ENCODE results near the gene B3GNT7. TPM values are rescaled to one million over a fixed set of nuclear protein-coding genes. Genes with fewer than 3 reads are reported as not detected.

B3GNT7 gene
- total RNA-seq, 4 donors from 2014 or later = 2.6 to 3.3 (median 3.0) TPM

DNA sequence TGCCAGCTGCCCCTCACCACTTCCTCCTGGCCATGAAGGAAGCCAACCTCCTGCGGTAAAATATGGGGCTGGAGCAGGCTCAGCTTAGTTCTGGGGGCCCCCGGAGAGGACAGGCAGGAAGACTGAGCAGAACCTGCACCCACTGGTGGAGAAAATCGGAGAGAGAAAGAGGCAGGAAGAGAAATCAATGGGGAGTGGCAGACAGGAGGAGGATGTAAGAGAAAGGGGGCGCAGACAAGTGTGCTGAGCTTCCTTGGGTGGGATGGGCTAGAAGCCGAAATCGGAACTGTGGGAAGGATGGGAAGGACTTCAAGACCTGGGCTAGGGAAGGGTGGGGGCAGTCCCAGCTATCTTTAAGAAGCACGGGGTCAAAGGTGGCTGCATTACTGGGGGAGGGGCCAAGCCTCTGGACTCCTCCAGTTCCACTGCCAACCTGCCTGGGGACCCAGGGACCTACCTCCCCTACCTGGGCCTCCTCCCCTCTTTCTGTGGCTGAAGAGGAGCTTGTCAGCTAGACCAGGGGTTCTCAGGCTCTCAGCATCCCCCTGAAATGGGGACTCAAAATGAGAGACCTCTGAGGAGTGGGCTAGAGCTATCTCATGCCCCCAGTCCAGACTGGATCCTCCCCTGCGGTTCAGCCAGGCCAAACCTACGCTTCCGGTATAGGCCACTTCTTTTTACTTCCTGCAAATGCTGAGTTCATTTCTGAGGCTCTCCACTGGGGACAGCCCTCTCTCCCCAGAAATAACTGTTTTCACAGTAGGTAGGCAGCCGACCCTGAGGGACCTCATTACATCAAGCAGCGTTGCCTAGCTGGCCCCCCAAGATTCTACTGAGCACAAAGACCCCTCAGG, 33.6 kb upstream of the B3GNT7 start:
- 70 to 74% methylated on average over 12 of the region's 12 CpGs for WGBS, 2 donors
- TF ChIP-seq, protein P1, sequence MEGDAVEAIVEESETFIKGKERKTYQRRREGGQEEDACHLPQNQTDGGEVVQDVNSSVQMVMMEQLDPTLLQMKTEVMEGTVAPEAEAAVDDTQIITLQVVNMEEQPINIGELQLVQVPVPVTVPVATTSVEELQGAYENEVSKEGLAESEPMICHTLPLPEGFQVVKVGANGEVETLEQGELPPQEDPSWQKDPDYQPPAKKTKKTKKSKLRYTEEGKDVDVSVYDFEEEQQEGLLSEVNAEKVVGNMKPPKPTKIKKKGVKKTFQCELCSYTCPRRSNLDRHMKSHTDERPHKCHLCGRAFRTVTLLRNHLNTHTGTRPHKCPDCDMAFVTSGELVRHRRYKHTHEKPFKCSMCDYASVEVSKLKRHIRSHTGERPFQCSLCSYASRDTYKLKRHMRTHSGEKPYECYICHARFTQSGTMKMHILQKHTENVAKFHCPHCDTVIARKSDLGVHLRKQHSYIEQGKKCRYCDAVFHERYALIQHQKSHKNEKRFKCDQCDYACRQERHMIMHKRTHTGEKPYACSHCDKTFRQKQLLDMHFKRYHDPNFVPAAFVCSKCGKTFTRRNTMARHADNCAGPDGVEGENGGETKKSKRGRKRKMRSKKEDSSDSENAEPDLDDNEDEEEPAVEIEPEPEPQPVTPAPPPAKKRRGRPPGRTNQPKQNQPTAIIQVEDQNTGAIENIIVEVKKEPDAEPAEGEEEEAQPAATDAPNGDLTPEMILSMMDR (IDR thresholded peaks at IDR 0.05) = peak in 2 of 5 experiments; percentile 10 to 11
- no peak for TF ChIP-seq POLR2A (IDR thresholded peaks at IDR 0.05)
- no peak for DNase-seq (ENCODE audit: low spot score in 2 of 2)
- Histone ChIP-seq H3K4me1 (peaks cover 0 to 13% (median 1%) of the 10 kb centered on the region in 4 donors), H3K27ac (peak overlapping the region in 2 of 4 donors; percentile 36 to 53), H3K27me3 (no peaks in the 10 kb centered on the region), H3K9me3 (no peaks in the 10 kb centered on the region), H3K36me3 (peaks cover 0 to 33% (median 0%) of the 10 kb centered on the region in 3 donors), H3K4me3 (no peak overlapping the region)

DNA sequence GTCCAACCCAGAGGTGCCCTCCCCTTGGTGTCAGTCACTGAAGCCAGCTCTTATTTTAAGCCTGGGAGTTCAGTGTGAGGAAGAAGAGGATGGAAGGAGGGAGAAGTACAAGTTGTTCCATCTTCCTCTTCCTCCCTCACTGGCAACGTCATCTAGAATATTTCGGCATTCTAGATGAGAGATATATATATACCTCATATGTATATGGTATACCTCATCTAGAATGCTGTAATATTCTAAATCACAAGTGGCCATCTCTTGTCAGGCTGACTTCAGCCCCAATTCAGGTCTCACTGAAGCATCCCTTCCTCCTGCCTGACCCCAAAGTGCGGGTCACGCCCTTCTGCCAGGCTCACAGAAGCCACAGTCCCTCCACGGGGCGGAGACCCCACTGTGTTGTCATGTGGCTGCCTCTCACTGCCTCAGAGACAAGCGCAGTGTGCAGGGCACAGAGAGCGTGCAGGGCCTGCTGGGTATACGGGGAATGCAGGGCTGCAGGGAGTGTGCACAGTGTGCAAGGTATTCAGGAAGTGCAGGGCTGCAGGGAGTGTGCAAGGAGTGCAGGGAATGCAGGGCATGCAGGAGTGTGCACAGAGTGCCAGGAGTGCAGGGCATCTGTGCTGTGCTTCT, 32.8 kb upstream of the B3GNT7 start:
- Histone ChIP-seq H3K36me3 (peaks cover 0 to 26% (median 0%) of the 10 kb centered on the region in 3 donors), H3K9me3 (no peaks in the 10 kb centered on the region), H3K4me3 (no peak overlapping the region), H3K27me3 (no peaks in the 10 kb centered on the region), H3K27ac (peak overlapping the region in 1 of 4 donors; percentile 53), H3K4me1 (peaks cover 0 to 12% (median 1%) of the 10 kb centered on the region in 4 donors)
- WGBS, 2 donors = 74 to 83% methylated on average over 9 of the region's 9 CpGs
- no peak for DNase-seq (ENCODE audit: low spot score in 2 of 2)
- TF ChIP-seq, protein P1 (IDR thresholded peaks at IDR 0.05) = no peak
- TF ChIP-seq EP300 (IDR thresholded peaks at IDR 0.05) = no peak
- TF ChIP-seq POLR2A (IDR thresholded peaks at IDR 0.05) = no peak

DNA sequence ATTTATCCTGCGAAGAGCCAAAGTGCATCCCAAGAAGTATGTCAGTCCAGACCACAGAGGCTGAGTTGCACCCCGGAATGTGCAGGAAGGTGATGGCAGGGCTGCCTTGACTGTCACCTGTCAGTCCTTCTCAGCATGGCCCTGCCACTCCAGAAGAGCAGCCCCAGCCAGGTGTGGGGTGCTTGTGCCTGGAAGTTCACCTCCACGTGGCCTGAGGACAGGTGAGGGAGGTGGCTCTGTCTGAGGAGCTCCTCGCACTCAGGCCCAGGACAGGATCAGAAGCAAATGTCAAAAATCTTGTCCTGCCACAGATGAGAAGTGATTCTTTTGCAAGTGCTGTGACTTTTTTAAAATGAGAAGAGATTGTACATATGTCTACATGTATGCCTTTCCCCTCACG, 31.4 kb upstream of the B3GNT7 start:
- Histone ChIP-seq H3K4me3 (no peak overlapping the region), H3K27me3 (no peaks in the 10 kb centered on the region), H3K27ac (peak overlapping the region in 1 of 4 donors; percentile 85), H3K36me3 (peaks cover 0 to 26% (median 0%) of the 10 kb centered on the region in 3 donors), H3K4me1 (peaks cover 0 to 12% (median 1%) of the 10 kb centered on the region in 4 donors), H3K9me3 (no peaks in the 10 kb centered on the region)
- TF ChIP-seq EP300 (IDR thresholded peaks at IDR 0.05) = no peak
- no peak for TF ChIP-seq POLR2A (IDR thresholded peaks at IDR 0.05)
- TF ChIP-seq, protein P1 (IDR thresholded peaks at IDR 0.05) = no peak
- WGBS, 2 donors = 90 to 91% methylated on average over 5 of the region's 5 CpGs
- DNase-seq (ENCODE audit: low spot score in 2 of 2) = no peak

DNA sequence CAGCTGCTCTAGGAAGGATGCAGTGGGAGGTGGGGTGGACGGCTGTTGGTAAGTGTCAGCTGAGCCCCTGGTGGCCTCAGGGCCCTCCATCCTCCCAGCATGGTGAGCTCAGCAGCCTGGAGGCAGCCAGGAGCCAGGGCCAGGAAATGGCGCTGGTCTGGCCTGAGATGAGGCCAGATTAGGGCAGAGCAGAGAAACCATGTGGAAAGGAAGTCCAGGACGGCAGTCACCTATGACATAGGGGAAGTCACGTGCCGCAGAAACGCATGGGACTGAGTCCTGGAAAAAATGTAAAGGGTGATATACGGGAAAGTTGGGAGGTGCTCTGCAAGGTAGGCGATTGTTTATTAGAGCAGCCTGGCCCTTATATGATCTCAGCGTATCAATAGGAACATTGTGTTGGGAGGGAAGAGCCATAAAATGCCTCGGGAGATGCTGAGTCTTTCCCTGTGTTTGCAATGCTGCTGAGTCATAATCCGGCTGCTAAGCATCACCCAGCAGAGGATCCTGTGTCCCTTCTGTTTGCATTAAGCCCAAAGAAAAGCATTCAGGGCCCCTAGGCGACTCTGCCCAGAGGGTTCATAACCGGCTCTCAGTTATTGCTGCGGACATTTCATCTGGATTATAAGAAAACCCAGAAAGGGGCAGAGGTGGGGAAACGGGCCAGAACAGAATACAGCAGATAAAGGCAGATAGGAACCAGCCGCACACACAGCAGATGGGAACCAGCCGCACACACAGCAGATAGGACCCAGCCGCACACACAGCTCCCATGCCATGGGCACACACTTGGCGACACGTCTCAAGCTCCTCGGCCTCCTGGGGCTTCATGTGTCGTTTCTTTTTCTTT, 30.3 kb upstream of the B3GNT7 start:
- no peaks in the 10 kb centered on the region for H3K27me3 ChIP-seq
- TF ChIP-seq, protein P1 (IDR thresholded peaks at IDR 0.05) = no peak
- TF ChIP-seq POLR2A (IDR thresholded peaks at IDR 0.05) = no peak
- TF ChIP-seq EP300 (IDR thresholded peaks at IDR 0.05) = peak in 1 of 2 donors; percentile 5
- no peaks in the 10 kb centered on the region for H3K9me3 ChIP-seq
- peaks cover 0 to 12% (median 1%) of the 10 kb centered on the region in 4 donors for H3K4me1 ChIP-seq
- H3K4me3 ChIP-seq = peak overlapping the region in 1 of 4 donors; percentile 6
- peaks cover 0 to 25% (median 0%) of the 10 kb centered on the region in 3 donors for H3K36me3 ChIP-seq
- peak overlapping the region in 3 of 4 donors; percentile 50 to 85 (median 65) for H3K27ac ChIP-seq
- 37 to 50% methylated on average over 22 of the region's 22 CpGs for WGBS, 2 donors
- no peak for DNase-seq (ENCODE audit: low spot score in 2 of 2)
